ENCODE measurements around the gene GMCL2. TPM values are rescaled to one million over a fixed set of nuclear protein-coding genes. Genes with fewer than 3 reads are reported as not detected.

GMCL2 gene
- total RNA-seq, 2 donors from 2014 or later = not detected

GRCh38 chr5:178160176-178160575 is 27.0 kb downstream of the GMCL2 start:
- Histone ChIP-seq H3K27me3 (ENCODE audit: control insufficient read depth, insufficient read depth, low read length, poor library complexity, severe bottlenecking) (peaks cover 27% of the 10 kb centered on the region), H3K36me3 (ENCODE audit: control insufficient read depth, insufficient read depth, low read length) (no peaks in the 10 kb centered on the region), H3K4me1 (ENCODE audit: control insufficient read depth, insufficient read depth, low read length) (no peaks in the 10 kb centered on the region), H3K4me3 (ENCODE audit: low read length) (no peak overlapping the region), H3K9ac (ENCODE audit: extremely low read depth, low read length, poor library complexity, severe bottlenecking) (no peak overlapping the region), H3K9me3 (ENCODE audit: control insufficient read depth, low read length) (no peaks in the 10 kb centered on the region), H3K27ac (ENCODE audit: low read depth, low read length) (no peak overlapping the region)
- H3K9me3 Mint-ChIP-seq = no peaks in the 10 kb centered on the region
- H3K27me3 Mint-ChIP-seq (ENCODE audit: insufficient read depth) = peaks cover 32% of the 10 kb centered on the region
- no peak overlapping the region for H3K27ac Mint-ChIP-seq
- H3K36me3 Mint-ChIP-seq (ENCODE audit: low read depth) = no peaks in the 10 kb centered on the region
- TF ChIP-seq CTCF (conservative IDR thresholded peaks at IDR 0.05) = no peak
- no peak for DNase-seq
- no peak overlapping the region for H3K4me3 Mint-ChIP-seq
- 83 to 95% methylated on average over 4 to 5 of the region's 5 CpGs for WGBS, 2 experiments (ENCODE audit: insufficient coverage in 1 of 2, insufficient read length in 1 of 2)
- H3K4me1 Mint-ChIP-seq = peaks cover 7% of the 10 kb centered on the region

DNA sequence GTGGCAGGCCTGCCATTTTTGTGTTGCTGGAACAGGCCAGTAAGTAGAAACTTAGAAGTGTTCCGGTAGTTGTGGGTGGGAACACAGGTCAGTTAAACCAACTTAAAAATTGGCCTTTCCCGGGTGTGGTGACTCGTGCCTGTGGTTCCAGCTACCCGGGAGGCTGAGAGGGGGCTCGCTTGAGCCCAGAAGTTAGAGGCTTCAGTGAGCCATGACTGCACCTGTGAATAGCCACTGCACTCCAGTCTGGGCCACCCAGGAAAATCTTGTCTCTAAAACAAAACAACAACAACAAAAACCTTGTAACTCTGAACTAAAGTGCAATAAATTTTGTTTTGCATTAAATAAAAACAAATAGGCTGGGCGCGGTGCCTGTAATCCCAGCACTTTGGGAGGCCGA is 32.1 kb downstream of the GMCL2 start:
- no peak for DNase-seq
- Mint-ChIP-seq H3K27me3 (ENCODE audit: insufficient read depth) (no peaks in the 10 kb centered on the region), H3K4me1 (peaks cover 14% of the 10 kb centered on the region), H3K27ac (no peak overlapping the region), H3K9me3 (no peaks in the 10 kb centered on the region), H3K4me3 (no peak overlapping the region), H3K36me3 (ENCODE audit: low read depth) (peaks cover 17% of the 10 kb centered on the region)
- Histone ChIP-seq H3K4me1 (ENCODE audit: control insufficient read depth, insufficient read depth, low read length) (no peaks in the 10 kb centered on the region), H3K4me3 (ENCODE audit: low read length) (no peak overlapping the region), H3K9me3 (ENCODE audit: control insufficient read depth, low read length) (no peaks in the 10 kb centered on the region), H3K27ac (ENCODE audit: low read depth, low read length) (no peak overlapping the region), H3K27me3 (ENCODE audit: control insufficient read depth, insufficient read depth, low read length, poor library complexity, severe bottlenecking) (no peaks in the 10 kb centered on the region), H3K36me3 (ENCODE audit: control insufficient read depth, insufficient read depth, low read length) (peaks cover 17% of the 10 kb centered on the region), H3K9ac (ENCODE audit: extremely low read depth, low read length, poor library complexity, severe bottlenecking) (no peak overlapping the region)
- TF ChIP-seq CTCF (conservative IDR thresholded peaks at IDR 0.05) = no peak
- 92% methylated on average over 4 to 8 of the region's 8 CpGs for WGBS, 2 experiments (ENCODE audit: insufficient coverage in 1 of 2, insufficient read length in 1 of 2)

DNA sequence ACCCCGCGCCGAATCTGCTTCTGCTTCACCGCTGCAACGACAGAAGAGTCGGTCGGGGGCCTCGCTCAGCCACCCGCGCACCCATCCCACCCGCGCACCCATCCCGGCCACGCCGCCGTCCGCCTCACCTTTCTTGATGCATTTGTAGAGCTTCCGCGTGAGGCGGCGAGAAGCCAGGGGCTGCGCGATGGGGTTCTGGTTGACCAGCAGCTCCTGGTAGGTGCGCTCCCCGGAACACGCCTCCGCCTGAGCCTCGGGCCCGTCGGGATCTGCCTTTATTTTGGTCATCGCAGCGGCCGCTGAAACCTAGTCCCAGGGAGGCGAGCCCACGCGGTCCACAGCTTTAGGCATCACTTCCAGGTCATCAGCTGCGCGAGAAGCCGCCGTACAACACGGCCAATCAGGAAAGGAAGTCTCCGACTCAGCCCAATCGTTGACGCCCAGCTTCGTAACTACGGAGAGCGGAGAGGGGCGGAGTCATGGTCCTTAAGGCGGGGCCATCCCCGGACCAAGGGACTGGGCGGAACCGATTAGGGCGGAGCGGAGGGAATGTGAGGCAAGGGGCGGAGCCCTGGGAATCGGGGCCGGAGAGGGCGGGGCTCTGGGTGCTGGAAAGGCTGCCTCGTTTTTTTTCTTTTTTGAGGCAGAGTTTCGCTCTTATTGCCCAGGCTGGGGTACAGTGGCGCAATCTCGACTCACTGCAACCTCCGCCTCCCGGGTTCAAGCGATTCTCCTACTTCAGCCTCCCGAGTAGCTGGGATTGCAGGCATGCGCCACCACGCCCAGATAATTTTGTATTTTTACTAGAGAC is 33.4 kb downstream of the GMCL2 start, which contains the start of gene NHP2:
Gene NHP2, minus strand, starts transcription at position 356 of the 811 bp plus-strand sequence. Its CDS starts 68 bp downstream, at position 288.
- Histone ChIP-seq H3K4me1 (ENCODE audit: control insufficient read depth, insufficient read depth, low read length) (no peaks in the 10 kb centered on the region), H3K36me3 (ENCODE audit: control insufficient read depth, insufficient read depth, low read length) (peaks cover 30% of the 10 kb centered on the region), H3K4me3 (ENCODE audit: low read length) (peak within 1 kb of the TSS; percentile 92), H3K27ac (ENCODE audit: low read depth, low read length) (peak within 1 kb of the TSS; percentile 8), H3K9ac (ENCODE audit: extremely low read depth, low read length, poor library complexity, severe bottlenecking) (peak within 1 kb of the TSS; percentile 67), H3K27me3 (ENCODE audit: control insufficient read depth, insufficient read depth, low read length, poor library complexity, severe bottlenecking) (no peaks in the 10 kb centered on the region), H3K9me3 (ENCODE audit: control insufficient read depth, low read length) (no peaks in the 10 kb centered on the region)
- Mint-ChIP-seq H3K9me3 (no peaks in the 10 kb centered on the region), H3K27me3 (ENCODE audit: insufficient read depth) (no peaks in the 10 kb centered on the region), H3K4me1 (peaks cover 9% of the 10 kb centered on the region), H3K4me3 (peak within 1 kb of the TSS; percentile 92), H3K36me3 (ENCODE audit: low read depth) (peaks cover 28% of the 10 kb centered on the region), H3K27ac (peak within 1 kb of the TSS; percentile 95)
- WGBS, 2 experiments (ENCODE audit: insufficient coverage in 1 of 2, insufficient read length in 1 of 2) = 6% methylated on average over 46 to 67 of the region's 68 CpGs
- peak; percentile 100 for DNase-seq
- TF ChIP-seq CTCF (conservative IDR thresholded peaks at IDR 0.05) = no peak
